GM12874 (cell line): ENCODE results near the gene GRB10.

ENCODE experiments used
- CTCF ChIP-seq: IDR thresholded peaks from 2 replicates; pipeline ENCODE4 v1.5.1; 2011; ENCODE audit warnings: low read depth, mild to moderate bottlenecking, control low read depth, low read length, moderate library complexity; ENCODE audit not compliant: insufficient read depth

Gene GRB10

DNA sequence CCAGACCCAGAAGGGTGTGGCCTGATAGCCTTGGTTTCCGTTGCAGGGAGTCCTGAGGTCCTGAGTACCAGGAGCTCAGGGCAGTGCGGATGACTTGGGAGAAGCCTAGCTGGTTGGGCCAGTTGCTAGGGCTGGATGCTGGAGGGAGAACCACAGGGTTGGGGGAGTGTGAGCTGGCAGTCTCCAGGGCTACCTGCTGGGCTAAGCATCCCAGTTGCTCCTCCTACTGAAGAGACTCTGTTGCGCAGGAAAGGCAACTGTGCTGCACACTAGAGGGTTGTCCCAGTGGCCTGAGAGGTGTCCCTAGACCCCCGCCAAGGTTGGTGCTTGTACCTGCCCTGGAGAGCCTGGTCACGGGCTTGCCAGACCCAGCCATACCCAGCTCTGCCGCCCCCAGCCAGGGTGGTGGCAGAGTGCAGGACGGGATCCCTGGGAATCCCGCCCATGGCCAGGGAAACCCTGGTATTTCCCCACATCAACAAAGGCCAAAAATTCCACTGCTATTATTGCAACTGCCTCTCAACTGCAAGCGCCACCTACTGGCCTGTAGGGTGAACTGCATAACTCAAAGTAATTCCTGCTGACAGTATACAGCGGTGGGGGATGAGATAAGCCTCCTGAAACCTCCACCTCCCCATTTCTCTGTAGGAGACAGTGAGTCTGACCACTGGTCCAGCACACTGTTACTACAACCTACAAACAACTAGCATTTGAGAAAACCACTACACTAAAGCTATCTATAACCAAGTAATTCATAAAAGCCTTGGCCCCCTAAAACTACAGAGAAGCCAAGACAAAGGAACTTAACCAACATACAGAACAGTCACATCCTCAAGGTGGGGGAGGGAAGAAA lies 149.9 kb downstream of the GRB10 start:
- TF ChIP-seq CTCF = peak; percentile 87

DNA sequence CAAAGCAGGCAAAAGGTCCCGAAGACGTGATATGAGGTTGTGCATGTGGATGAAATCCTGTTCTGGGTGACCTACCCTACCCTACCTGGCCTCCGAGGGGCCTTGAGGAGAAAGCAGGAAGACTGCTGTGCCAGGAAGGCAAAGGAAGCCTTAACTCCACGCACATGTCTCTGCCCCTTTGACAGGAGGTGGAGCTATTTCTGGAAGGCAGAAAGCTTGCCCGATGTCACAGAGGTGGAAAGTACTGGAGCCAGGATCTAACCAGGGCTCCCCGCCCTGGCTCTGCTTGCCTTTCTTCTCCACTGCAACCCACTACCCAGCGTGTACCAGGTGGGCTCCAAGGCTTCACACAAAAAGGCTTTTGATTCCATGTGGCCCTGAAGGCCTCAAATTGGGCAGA lies 151.1 kb downstream of the GRB10 start:
- no peak for TF ChIP-seq CTCF

GRCh38 chr7:50631100-50631499 lies 151.6 kb downstream of the GRB10 start:
- TF ChIP-seq CTCF = no peak

GRCh38 chr7:50629238-50629901 lies 153.3 kb downstream of the GRB10 start:
- no peak for TF ChIP-seq CTCF

GRCh38 chr7:50628434-50629084 lies 154.1 kb downstream of the GRB10 start:
- no peak for TF ChIP-seq CTCF

- no peak for TF ChIP-seq CTCF
These were observed 154.8 kb downstream of the GRB10 start for GRCh38 chr7:50627824-50628361.

DNA sequence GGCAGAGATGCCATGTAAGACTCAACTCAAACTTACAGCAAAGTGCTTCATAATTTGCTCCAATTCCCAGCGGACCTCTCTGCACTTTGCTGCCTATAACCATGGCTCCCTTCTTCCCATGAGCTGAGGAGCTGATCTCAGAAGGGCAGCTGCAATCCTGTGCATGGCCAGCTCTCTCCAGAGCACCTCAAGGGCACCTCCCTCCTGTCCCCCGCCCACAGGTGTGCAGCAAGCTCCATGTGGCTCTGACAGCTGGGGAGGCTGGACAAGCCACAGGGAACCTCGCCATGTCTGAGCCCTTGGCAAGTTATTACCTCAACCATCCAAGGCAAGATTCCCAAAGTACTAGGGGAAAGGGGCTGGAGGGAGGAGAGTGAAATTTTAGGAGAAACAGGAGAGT lies 156.4 kb downstream of the GRB10 start:
- TF ChIP-seq CTCF = no peak
